ENCODE measurements around the gene MAPKAP1.

Gene MAPKAP1

GRCh38 chr9:125639057-125639456, 68.0 kb downstream of the MAPKAP1 start:
- no peak for DNase-seq

- DNase-seq = no peak
Measured at GRCh38 chr9:125638239-125639045, 68.6 kb downstream of the MAPKAP1 start.

- DNase-seq = no peak
Measured at GRCh38 chr9:125637241-125637640, 69.8 kb downstream of the MAPKAP1 start.

GRCh38 chr9:125635888-125636287, 71.1 kb downstream of the MAPKAP1 start:
- no peak for DNase-seq

- DNase-seq = no peak
Measured at GRCh38 chr9:125634040-125634717, 72.8 kb downstream of the MAPKAP1 start.

GRCh38 chr9:125633116-125633745, 73.8 kb downstream of the MAPKAP1 start:
- no peak for DNase-seq

GRCh38 chr9:125632321-125633115, 74.5 kb downstream of the MAPKAP1 start:
- DNase-seq = no peak

GRCh38 chr9:125631391-125632085, 75.5 kb downstream of the MAPKAP1 start:
- no peak for DNase-seq

GRCh38 chr9:125630436-125630835, 76.6 kb downstream of the MAPKAP1 start:
- DNase-seq = no peak

- DNase-seq = no peak
Measured at GRCh38 chr9:125629446-125629845, 77.6 kb downstream of the MAPKAP1 start.

GRCh38 chr9:125626187-125626586, 80.8 kb downstream of the MAPKAP1 start:
- no peak for DNase-seq

GRCh38 chr9:125621170-125621569, 85.8 kb downstream of the MAPKAP1 start:
- no peak for DNase-seq

- DNase-seq = no peak
Measured at GRCh38 chr9:125620216-125620615, 86.8 kb downstream of the MAPKAP1 start.

GRCh38 chr9:125617087-125617486, 89.9 kb downstream of the MAPKAP1 start:
- DNase-seq = no peak

GRCh38 chr9:125613141-125613540, 93.9 kb downstream of the MAPKAP1 start:
- DNase-seq = no peak

GRCh38 chr9:125612616-125613015, 94.4 kb downstream of the MAPKAP1 start:
- DNase-seq = no peak

- DNase-seq = no peak
Measured at GRCh38 chr9:125611121-125611765, 95.8 kb downstream of the MAPKAP1 start.

- DNase-seq = no peak
Measured at GRCh38 chr9:125609744-125610143, 97.3 kb downstream of the MAPKAP1 start.

- no peak for DNase-seq
Measured at GRCh38 chr9:125608489-125609224, 98.4 kb downstream of the MAPKAP1 start.

GRCh38 chr9:125604196-125604595, 102.8 kb downstream of the MAPKAP1 start:
- no peak for DNase-seq

GRCh38 chr9:125603478-125604021, 103.5 kb downstream of the MAPKAP1 start:
- DNase-seq = no peak

Measured in T-helper 9 cell (primary cell).